Urinary bladder (tissue), 4 donors: Measurements from ENCODE around the gene THADA. TPM values are rescaled to one million over a fixed set of nuclear protein-coding genes. Genes with fewer than 3 reads are reported as not detected.

Experiments used
- DNase-seq: peaks from one replicate; pipeline ENCODE4 v3.0.0-alpha.2; 2015; ENCODE audit errors: extremely low spot score
- H3K27ac ChIP-seq: one replicate; pipeline ENCODE4 v1.5.1; 2013; ENCODE audit warnings: low read depth, mild to moderate bottlenecking, moderate library complexity
- H3K36me3 ChIP-seq: one replicate; pipeline ENCODE4 v1.6.1; 2013; ENCODE audit warnings: mild to moderate bottlenecking, moderate library complexity; ENCODE audit not compliant: insufficient read depth
- H3K4me1 ChIP-seq: one replicate; pipeline ENCODE4 v1.6.1; 2013; ENCODE audit warnings: mild to moderate bottlenecking, moderate library complexity; ENCODE audit not compliant: insufficient read depth
- H3K4me3 ChIP-seq: one replicate; pipeline ENCODE4 v1.5.1; 2013; ENCODE audit warnings: low read depth, low read length
- WGBS: extraction: QIAGEN DNeasy Blood & Tissue Kit; methylation state at CpG from one replicate; pipeline ENCODE4 v1.1.7; 2013; 5-methylcytosine and 5-hydroxymethylcytosine counted together
- polyA plus RNA-seq: library from polyadenylated mRNA; stranded (reverse); fragments of 200-250 nt; gene quantifications from one replicate; pipeline ENCODE4 v1.2.3, GENCODE V29; 2013
- total RNA-seq: library from RNA; depleted of rRNA; stranded (reverse); fragments of >200 nt; gene quantifications from one replicate; pipeline ENCODE4 v1.2.3, GENCODE V29; 2014
- donor health status: healthy with polysubstance abuse.
- donor health status: healthy.

The THADA gene
- total and polyA plus RNA-seq, 2 donors: 12.2 to 71.6 TPM

- Histone ChIP-seq H3K27ac (no peak overlapping the region), H3K36me3 (no peaks in the 10 kb centered on the region), H3K4me1 (no peaks in the 10 kb centered on the region), H3K4me3 (no peak overlapping the region)
- DNase-seq: no peak
- WGBS: 83% methylated on average over 2 of the region's 2 CpGs
Measured at GRCh38 chr2:43361286-43361685, 234.6 kb downstream of the THADA start.

GRCh38 chr2:43360137-43360536, 235.7 kb downstream of the THADA start:
- no peaks in the 10 kb centered on the region for H3K4me1 ChIP-seq

GRCh38 chr2:43358410-43359201, 237.2 kb downstream of the THADA start:
- Histone ChIP-seq H3K4me1 (no peaks in the 10 kb centered on the region), H3K4me3 (no peak overlapping the region), H3K27ac (peak overlapping the region; percentile 48), H3K36me3 (no peaks in the 10 kb centered on the region)
- no peak for DNase-seq
- WGBS: 21% methylated on average over 2 of the region's 2 CpGs

More at GRCh38 chr2:43360137-43360536, 235.7 kb downstream of the THADA start:
- DNase-seq: no peak
- 37% methylated on average over 3 of the region's 3 CpGs for WGBS
- Histone ChIP-seq H3K27ac (no peak overlapping the region), H3K36me3 (no peaks in the 10 kb centered on the region), H3K4me3 (no peak overlapping the region)

GRCh38 chr2:43356774-43357173, 239.1 kb downstream of the THADA start:
- H3K4me1 ChIP-seq: no peaks in the 10 kb centered on the region
- no peaks in the 10 kb centered on the region for H3K36me3 ChIP-seq
- no peak overlapping the region for H3K4me3 ChIP-seq
- no peak for DNase-seq
- no peak overlapping the region for H3K27ac ChIP-seq

- H3K4me3 ChIP-seq: no peak overlapping the region
- DNase-seq: no peak
- 66% methylated on average over 3 of the region's 3 CpGs for WGBS
- H3K4me1 ChIP-seq: no peaks in the 10 kb centered on the region
- no peak overlapping the region for H3K27ac ChIP-seq
- no peaks in the 10 kb centered on the region for H3K36me3 ChIP-seq
Measured at GRCh38 chr2:43355399-43355798, 240.4 kb downstream of the THADA start.

GRCh38 chr2:43349904-43350303, 245.9 kb downstream of the THADA start:
- Histone ChIP-seq H3K36me3 (no peaks in the 10 kb centered on the region), H3K4me3 (no peak overlapping the region), H3K4me1 (peaks cover 4% of the 10 kb centered on the region), H3K27ac (no peak overlapping the region)
- WGBS: 18% methylated on average over 3 of the region's 3 CpGs
- no peak for DNase-seq

- H3K4me1 ChIP-seq: peaks cover 4% of the 10 kb centered on the region
- no peak overlapping the region for H3K4me3 ChIP-seq
- no peaks in the 10 kb centered on the region for H3K36me3 ChIP-seq
- 10% methylated on average over 1 of the region's 1 CpG for WGBS
- peak; percentile 72 for DNase-seq
- H3K27ac ChIP-seq: peak overlapping the region; percentile 15
Measured at GRCh38 chr2:43348908-43349661, 246.8 kb downstream of the THADA start.

- 56% methylated on average over 4 of the region's 4 CpGs for WGBS
- no peak for DNase-seq
- H3K4me3 ChIP-seq: no peak overlapping the region
- peaks cover 4% of the 10 kb centered on the region for H3K4me1 ChIP-seq
- no peaks in the 10 kb centered on the region for H3K36me3 ChIP-seq
- H3K27ac ChIP-seq: peak overlapping the region; percentile 58
Measured at GRCh38 chr2:43347746-43348145, 248.1 kb downstream of the THADA start.

- H3K4me1 ChIP-seq: peaks cover 4% of the 10 kb centered on the region
- no peak for DNase-seq
- H3K4me3 ChIP-seq: no peak overlapping the region
Measured at GRCh38 chr2:43346602-43347567, 249.0 kb downstream of the THADA start.

GRCh38 chr2:43345872-43346271, 250.0 kb downstream of the THADA start:
- H3K4me1 ChIP-seq: peaks cover 4% of the 10 kb centered on the region
- no peak overlapping the region for H3K4me3 ChIP-seq
- H3K27ac ChIP-seq: no peak overlapping the region
- no peaks in the 10 kb centered on the region for H3K36me3 ChIP-seq
- 84% methylated on average over 5 of the region's 5 CpGs for WGBS
- DNase-seq: no peak

More at GRCh38 chr2:43346602-43347567, 249.0 kb downstream of the THADA start:
- no peaks in the 10 kb centered on the region for H3K36me3 ChIP-seq
- WGBS: 61% methylated on average over 13 of the region's 13 CpGs
- peak overlapping the region; percentile 19 for H3K27ac ChIP-seq

GRCh38 chr2:43345391-43345813, 250.4 kb downstream of the THADA start:
- peak overlapping the region; percentile 43 for H3K27ac ChIP-seq
- DNase-seq: no peak
- H3K36me3 ChIP-seq: no peaks in the 10 kb centered on the region
- peaks cover 4% of the 10 kb centered on the region for H3K4me1 ChIP-seq
- no peak overlapping the region for H3K4me3 ChIP-seq
- WGBS: 36% methylated on average over 5 of the region's 5 CpGs

- WGBS: 32% methylated on average over 5 of the region's 5 CpGs
- peaks cover 1% of the 10 kb centered on the region for H3K4me1 ChIP-seq
- H3K27ac ChIP-seq: peak overlapping the region; percentile 43
- no peaks in the 10 kb centered on the region for H3K36me3 ChIP-seq
- no peak for DNase-seq
- no peak overlapping the region for H3K4me3 ChIP-seq
Measured at GRCh38 chr2:43344868-43345373, 250.9 kb downstream of the THADA start.
